A549 treated with ZK216348 at 1 μM for 4 hours (cell line): ENCODE measurements around the gene UBA5. TPM values are rescaled to one million over a fixed set of nuclear protein-coding genes. Genes with fewer than 3 reads are reported as not detected.

Source experiments
- total RNA-seq: library from RNA; stranded (reverse); fragments of 200-300 nt; extraction: Qiagen RNA extraction; gene quantifications from 5 replicates; pipeline ENCODE4 v1.2.3, GENCODE V29; 2022; ENCODE audit warnings: low read depth

The UBA5 gene
- 21.4 to 28.7 TPM (median 26.6 TPM) in 5 replicates for total RNA-seq

DNA sequence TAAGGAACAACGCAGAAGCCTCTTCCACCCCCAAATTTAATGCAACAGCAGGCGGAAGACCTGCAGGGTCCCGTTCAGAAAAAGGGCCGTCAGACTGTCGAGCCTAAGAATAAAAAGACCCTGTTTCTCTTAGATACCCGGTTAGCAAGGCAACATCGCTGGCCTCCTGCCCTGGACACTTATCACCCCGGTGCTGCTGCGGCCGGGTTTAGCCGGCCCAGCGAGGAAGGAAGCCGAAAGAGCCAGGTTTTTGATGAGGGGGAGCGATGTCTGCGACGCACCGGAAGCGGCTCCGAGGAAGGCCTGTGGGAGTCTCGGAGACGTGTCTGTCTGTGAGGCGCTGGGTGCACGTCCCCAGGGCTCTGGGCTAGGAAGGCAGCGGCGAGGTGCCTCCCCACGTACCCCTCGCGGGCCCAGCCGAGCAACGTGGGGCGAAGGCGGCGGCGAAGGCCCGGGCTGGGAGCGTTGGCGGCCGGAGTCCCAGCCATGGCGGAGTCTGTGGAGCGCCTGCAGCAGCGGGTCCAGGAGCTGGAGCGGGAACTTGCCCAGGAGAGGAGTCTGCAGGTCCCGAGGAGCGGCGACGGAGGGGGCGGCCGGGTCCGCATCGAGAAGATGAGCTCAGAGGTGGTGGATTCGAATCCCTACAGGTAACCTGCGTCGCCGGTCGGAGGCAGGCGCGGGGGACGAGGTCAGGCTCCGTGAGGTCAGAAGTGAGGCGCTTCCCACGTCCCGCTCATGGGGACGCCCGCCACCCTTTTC lies at the start of gene UBA5:
TSS of gene UBA5 (plus strand) at position 278 of the 759 bp plus-strand sequence. CDS start at position 487, 209 bp downstream.

GRCh38 chr3:132659365-132660051 lies 621 bp upstream of the UBA5 start, which contains the start of gene ACAD11:
TSS of gene ACAD11 (minus strand) at chr3:132659809. CDS start at chr3:132659751, 58 bp downstream.

GRCh38 chr3:132722165-132723023 lies 62.3 kb downstream of the UBA5 start, which contains the start of gene NPHP3:
TSS of gene NPHP3 (minus strand) at chr3:132722409. CDS start at chr3:132722355, 54 bp downstream.

Other genes with a start within 250 kb of the UBA5 start
- gene DNAJC13, start 242.8 kb upstream of the UBA5 start, total RNA-seq, result 11.8 to 15.1 TPM (median 13.0 TPM) in 5 replicates
- not detected in 5 replicates for gene ACKR4, start 63.1 kb upstream of the UBA5 start, total RNA-seq
- gene ACAD11, start 520 bp upstream of the UBA5 start, total RNA-seq, result 3.8 to 6.6 TPM (median 4.6 TPM) in 5 replicates
- gene NPHP3, start 62.1 kb downstream of the UBA5 start, total RNA-seq, result 6.0 to 10.3 TPM (median 8.5 TPM) in 5 replicates